GM12875 (cell line): ENCODE data around the gene PIP5K1A.
"Not testable (repeated sequence)": the region's sequence is repeated elsewhere in the genome, so short reads cannot be mapped to it uniquely, and the experiment has no call there.

Source experiments
- H3K4me3 ChIP-seq: one replicate; pipeline ENCODE4 v1.5.1; 2011; ENCODE audit warnings: low read depth, low read length, control low read depth
- CTCF ChIP-seq: IDR thresholded peaks from 2 replicates; pipeline ENCODE4 v1.5.1; 2011; ENCODE audit warnings: low read depth, mild to moderate bottlenecking, control low read depth, inconsistent platforms, low read length, moderate library complexity, borderline replicate concordance; ENCODE audit not compliant: insufficient read depth

PIP5K1A gene

DNA sequence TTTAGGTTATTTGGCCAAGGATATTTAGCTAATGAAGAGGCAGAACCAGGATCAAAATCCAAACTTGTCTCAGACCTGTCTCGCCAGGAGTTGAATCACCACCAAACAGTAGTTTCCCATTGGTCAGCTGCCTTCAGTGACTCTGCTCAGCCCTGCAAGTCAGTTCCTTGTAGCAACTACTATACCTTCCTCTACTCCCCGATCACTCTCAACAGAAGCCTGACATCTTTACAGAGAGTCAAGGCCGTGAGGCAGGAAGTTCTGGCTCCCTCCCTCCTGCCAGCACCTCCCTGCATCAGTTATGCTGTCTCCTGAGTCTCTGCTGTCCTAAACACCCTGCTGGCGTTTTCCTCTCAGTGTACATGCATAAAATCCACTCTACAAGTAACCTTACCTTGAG is 69.4 kb downstream of the PIP5K1A start:
- no peak for TF ChIP-seq CTCF
- H3K4me3 ChIP-seq, result no peak overlapping the region

DNA sequence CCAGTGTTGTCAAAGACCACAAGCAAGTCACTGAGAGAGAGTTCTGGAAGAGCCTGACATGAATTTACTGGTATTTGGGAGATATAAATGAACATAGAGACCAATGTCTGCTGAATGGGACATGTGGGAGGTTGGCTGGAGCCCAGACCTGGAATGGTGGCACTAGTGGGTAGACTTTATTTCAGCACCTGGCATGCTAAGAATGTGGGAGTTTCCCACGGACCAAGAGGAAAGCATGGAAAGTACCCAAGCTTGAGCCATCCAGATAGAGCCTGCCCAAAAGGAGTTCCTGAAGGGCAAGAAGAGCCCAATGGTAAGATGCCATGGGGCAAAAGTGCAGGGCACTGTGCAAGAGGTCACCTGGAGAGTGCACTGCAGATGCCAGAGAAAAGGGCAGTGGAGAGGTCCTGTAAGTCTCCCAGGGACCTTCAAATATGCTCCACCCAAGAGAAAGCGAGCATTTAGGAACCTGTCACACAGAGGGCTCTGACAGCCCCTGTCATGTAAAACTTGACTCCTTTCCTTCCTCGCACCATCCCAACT is 75.6 kb downstream of the PIP5K1A start:
- H3K4me3 ChIP-seq, result no peak overlapping the region
- TF ChIP-seq CTCF, result no peak

GRCh38 chr1:151275341-151275740 is 77.0 kb downstream of the PIP5K1A start:
- H3K4me3 ChIP-seq, result not testable (repeated sequence)

DNA sequence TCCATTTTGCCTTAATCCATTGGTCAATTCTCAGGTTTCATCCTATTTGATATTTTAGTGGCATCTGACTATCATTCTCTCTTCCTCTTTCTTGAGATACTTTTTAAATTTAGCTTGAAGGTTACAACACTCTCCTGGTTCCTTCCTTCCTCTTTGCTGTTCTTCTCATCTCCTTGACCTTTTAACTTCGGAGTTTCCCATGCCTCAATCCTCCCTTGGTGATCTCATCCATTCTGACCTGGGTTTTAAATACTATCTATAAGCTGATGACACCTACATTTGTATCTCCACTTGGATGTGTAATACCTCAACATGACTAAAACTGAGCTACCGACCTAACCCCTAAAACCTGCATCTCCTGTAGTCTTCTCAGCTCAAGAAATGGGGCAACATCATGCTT is 78.9 kb downstream of the PIP5K1A start:
- TF ChIP-seq CTCF, result no peak
- no peak overlapping the region for H3K4me3 ChIP-seq

- no peak for TF ChIP-seq CTCF
- peak overlapping the region; percentile 94 for H3K4me3 ChIP-seq
Measured at GRCh38 chr1:151281225-151281968, 83.0 kb downstream of the PIP5K1A start.

DNA sequence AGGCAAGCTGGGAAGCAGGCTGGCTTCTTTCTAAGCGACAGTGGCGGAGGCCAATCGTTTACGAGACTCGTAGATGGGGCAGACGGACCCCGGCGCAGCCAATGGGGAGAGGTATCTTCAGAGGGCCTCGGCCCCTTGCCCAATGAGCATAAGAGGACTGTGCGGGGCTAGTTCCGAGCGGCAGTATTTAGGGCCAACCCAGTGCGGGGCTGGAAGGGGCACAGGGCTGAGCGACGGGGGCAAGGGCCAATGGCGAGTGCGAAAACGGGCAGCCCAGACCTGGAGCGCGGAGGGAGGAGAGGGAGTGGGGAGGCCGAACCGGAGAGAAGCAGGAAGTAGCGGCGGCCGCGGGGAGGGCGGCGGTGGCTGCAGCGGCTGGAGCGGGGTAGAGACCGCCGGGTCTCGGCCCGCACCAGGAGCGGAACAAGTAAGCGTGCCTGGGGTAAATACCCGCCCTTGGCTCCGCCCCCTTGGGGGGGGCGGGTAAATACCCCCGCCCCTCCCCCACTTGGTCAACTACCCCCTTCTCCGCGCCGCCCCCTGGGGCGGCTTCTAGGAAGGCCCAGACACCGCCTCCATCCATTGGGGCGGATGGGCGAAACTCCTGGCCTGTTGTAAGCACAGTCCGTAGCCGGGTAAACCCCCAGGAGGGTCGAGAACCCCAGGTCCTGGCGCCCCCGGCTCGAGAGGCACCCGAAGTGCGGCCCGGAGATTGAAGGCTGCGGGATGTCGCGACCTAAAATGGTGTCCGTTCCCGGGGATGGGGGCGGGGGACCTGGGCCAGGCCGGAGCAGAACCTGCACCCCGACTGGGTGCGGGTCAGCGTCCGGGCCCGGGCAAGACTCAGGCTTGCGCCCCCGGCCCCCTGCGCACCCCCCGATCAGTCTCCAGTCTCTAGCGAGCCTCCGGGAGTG is 83.9 kb downstream of the PIP5K1A start, which contains the start of gene ZNF687:
ZNF687 (plus strand) TSS at position 331 of the 914 bp plus-strand sequence. CDS start 3,993 bp downstream, outside the sequence.
- H3K4me3 ChIP-seq, result peak within 1 kb of the TSS; percentile 94
- TF ChIP-seq CTCF, result no peak

GRCh38 chr1:151282883-151283725 is 84.8 kb downstream of the PIP5K1A start:
- TF ChIP-seq CTCF, result no peak
- H3K4me3 ChIP-seq, result peak overlapping the region; percentile 85
